ENCODE measurements around the gene ATP5PB.
A peak's percentile ranks its signal among the peaks of the same experiment; 100 is the strongest.

ATP5PB gene

GRCh38 chr1:111507411-111508201 is 58.3 kb downstream of the ATP5PB start:
- DNase-seq (ENCODE audit: low read depth in 2 of 2), result peak in 1 of 2 donors; percentile 43

GRCh38 chr1:111509997-111510375 is 60.7 kb downstream of the ATP5PB start:
- DNase-seq (ENCODE audit: low read depth in 2 of 2), result no peak

DNA sequence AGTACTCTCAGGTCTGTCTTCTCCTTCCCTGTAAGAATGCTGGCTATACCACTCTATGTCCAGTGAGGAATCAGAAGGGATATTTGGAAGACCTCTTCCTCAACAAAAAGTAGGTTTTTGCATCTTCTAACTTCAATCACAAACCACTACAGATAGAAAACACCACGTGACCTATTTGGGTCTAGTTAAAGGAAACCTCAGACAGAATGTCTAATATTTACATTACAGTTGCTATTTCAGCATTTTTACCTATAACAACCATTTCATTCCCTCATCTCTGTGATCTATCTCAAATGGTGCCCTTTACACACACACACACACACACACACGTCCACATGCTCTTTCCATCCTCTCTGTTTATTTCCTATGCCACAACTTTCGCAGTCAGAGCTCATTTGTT is 62.1 kb downstream of the ATP5PB start:
- DNase-seq (ENCODE audit: low read depth in 2 of 2), result no peak
